ELR (cell line): ENCODE measurements around the gene MYH11.
A peak's percentile ranks its signal among the peaks of the same experiment; 100 is the strongest.
"Not testable (repeated sequence)": the region's sequence is repeated elsewhere in the genome, so short reads cannot be mapped to it uniquely, and the experiment has no call there.

ENCODE experiments used
- DNase-seq: peaks from one replicate; pipeline ENCODE4 v3.0.0-alpha.2; 2015; ENCODE audit warnings: low read depth

Gene MYH11

DNA sequence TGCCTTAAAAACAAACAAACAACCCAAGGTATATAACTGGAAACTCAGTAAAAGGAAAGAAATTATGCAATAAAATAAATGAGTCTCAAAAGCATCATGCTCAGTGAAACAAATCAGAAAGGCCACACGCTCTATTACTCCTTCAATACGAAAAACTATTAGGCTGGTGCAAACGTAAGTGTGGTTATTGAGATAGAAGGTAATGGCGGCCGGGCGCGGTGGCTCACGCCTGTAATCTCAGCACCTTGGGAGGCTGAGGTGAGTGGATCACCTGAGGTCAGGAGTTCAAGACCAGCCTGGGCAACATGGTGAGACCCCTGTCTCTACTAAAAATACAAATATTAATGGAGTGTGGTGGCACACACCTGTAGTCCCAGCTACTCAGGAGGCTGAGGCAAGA lies 17.6 kb downstream of the MYH11 start:
- DNase-seq = not testable (repeated sequence)

DNA sequence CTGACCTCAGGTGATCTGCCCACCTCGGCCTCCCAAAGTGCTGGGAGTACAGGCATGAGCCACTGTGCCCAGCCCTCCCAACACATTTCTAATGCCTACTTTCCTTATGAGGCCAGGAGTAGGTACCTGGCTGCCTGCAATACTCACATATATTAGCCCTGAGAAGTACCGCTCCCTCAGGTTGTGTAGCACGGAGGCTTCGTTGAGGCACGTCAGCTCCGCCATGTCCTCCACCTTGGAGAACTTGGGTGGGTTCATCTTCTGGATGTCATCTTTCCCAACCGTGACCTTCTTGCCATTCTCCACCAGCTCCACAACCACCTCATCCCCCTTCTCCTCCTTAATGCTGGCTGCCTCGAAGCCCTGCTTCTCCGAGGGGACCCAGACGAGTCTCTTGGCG lies 19.1 kb downstream of the MYH11 start:
- DNase-seq = no peak

DNA sequence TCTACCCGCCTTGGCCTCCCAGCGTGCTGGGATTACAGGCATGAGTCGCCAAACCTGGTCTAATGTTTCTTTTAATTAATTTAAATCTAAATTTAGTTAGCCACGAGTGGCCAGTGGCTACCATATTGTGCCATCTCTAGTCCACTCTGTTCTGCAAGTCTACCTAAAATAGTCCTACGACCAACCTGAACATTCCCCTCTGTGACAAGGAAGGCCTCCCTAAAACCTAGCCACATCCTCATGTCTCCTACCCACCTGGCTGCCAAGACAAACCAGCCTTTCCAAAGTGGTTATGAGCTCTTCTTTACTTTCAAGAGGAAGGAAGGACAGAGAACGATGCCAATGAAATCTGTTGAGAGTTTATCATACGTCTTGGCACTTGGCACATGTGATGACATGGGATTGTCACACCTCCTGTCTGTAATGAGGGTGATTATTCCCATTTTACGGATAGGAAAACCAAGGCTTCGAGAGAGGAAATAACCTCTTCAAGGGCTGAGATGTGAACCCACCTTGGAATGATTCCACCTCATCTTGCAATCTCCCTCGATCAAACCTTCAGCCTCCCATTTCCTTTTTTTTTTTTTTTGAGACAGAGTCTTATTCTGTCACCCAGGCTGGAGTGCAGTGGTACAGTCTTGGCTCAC lies 19.7 kb downstream of the MYH11 start:
- no peak for DNase-seq

DNA sequence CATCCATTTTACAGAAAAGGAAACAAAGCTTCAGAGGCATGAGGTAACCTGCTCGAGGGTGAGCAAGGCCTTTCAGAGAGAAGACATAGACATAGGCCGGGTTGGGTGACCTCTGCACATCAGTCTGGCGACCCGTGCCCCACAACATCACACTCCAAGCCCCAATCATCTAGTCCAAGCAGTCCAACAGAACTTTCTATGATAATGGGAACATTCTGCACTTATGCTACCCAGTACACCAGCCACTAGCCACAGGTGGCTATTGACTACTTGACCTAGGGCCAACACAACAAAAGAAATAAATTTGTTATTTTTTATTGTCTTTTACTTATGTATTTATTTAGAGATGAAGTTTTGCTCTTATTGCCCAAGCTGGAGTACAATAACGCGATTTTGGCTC lies 20.8 kb downstream of the MYH11 start:
- no peak for DNase-seq

DNA sequence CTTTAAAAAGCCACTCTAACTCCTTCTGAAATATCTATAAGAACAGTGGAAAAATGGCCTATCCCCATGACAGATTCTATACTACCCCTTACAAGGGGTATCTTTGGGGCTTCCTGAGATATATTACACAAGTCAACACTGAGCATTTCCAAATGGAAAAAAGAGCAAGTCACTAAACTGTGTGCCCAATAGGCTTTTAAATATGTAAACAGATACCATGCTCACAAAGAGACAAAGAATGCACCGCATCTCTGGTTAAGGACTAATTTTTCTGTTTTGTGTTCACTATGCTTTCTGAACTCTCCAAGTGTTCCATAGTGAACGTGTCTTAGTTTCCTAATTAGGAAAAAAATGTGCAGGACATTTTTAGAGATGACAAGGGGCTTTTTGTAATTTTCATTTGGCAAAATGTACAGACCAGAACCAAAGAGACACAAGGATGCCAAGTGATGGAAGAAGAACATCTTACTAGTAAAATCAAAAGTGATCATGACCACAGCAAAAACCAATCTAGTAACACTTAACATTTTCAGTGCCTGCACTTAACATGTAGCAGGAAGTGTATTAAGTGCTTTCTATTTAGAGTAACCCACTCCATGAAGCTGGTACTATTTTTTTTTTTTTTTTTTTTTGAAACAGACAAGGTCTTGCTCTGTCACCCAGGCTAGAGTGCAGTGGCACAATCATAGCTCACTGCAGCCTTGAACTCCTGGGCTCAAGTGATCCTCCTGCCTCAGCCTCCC lies 21.5 kb downstream of the MYH11 start:
- no peak for DNase-seq

DNA sequence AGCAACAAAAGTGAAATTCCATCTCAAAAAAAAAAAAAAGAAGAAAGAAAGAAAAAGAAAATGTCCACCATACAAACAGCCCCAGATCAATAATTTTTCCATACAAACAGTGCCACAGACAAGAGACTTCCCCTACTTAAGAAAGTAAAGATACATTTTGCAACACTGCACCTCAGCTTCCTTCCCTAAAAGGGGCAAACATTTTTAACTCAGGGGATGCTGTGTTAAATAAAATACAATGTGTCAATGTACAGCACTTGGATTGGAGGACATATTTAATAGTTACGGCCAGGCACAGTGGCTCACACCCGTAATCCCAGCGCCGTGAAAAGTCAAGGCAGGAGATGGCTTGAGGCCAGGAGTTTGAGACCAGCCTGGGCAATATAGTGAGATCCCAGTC lies 22.3 kb downstream of the MYH11 start:
- DNase-seq = no peak

DNA sequence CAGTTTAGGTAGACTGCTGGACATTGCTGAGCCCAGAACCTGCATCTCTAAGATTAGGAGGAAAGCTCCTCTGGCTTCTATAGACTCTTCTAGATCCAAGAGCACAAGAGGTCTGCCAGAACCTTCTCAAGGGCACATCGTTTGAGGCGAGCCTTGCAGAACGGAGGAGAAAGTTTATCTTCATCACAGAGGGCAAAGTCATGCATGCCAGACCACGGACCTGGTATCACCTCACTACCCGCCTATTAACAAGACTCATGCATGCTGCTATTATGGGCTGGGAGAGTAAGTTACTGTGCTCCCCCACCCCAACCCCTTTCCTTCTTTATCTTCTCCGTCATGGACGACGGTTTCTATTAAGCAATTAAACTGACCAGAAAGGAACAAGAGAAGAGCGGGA lies 23.3 kb downstream of the MYH11 start:
- DNase-seq = no peak

DNA sequence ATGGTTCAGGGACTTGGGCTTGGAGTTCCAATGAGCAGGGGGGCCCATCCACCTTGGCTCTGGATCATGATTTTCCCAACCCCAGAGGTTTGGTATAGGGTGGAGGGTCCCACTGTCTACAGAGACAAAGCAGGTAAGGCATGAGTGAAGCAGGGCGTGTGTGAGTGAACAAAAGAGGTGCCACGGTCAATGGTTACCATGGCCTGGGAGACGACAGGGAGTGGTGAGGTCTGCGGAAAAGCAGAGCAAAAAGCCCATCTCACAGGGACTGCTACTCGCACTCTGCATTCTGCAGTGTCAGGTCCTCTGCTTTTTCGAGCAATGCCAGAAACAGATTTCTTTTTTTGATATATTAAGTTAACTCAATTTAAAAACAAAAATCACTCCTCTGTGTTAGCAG lies 24.6 kb downstream of the MYH11 start:
- no peak for DNase-seq

DNA sequence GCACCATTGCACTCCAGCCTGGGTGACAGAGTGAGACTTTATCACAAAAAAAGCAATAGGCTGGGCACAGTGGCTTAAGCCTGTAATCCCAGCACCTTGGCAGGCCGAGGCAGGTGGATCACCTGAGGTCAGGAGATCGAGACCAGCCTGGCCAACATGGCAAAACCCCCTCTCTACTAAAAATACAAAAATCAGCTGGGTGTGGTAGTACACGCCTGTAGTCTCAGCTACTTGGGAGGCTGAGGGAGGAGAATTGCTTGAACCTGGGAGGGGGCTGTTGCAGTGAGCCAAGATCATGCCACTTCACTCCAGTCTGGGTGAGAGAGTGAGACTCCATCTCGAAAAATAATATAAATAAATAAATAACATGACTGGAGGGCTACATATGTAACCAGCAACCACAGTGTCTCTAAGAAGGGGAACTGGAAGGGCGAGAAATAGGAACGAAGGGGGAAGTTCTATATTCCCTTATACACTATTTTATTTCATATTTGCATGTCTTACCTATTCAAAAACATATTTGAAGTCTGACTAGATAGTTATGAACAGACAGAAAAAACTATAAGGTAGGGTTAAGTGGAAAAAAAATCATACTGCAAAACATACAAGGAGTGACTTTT lies 25.9 kb downstream of the MYH11 start:
- DNase-seq = no peak

DNA sequence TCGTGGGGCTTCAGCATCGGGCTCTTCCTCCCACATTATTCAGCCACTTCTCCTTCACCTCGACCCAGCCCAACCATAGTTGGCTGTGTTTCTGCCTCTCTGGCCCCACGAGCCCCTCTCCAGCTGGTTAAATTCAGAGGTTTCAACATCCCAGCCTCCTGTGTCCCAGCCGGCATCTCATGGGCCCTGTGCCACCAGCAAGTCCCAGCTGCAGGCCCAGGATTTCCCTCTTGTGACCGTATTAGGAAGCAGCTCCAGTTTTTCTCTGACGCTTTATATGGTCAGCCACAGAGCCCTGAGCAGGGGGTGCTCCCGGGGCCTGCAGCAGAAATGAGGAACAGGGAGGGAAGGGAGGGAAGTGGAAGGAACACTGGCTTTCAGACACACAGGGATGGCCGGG lies 27.4 kb downstream of the MYH11 start:
- no peak for DNase-seq

DNA sequence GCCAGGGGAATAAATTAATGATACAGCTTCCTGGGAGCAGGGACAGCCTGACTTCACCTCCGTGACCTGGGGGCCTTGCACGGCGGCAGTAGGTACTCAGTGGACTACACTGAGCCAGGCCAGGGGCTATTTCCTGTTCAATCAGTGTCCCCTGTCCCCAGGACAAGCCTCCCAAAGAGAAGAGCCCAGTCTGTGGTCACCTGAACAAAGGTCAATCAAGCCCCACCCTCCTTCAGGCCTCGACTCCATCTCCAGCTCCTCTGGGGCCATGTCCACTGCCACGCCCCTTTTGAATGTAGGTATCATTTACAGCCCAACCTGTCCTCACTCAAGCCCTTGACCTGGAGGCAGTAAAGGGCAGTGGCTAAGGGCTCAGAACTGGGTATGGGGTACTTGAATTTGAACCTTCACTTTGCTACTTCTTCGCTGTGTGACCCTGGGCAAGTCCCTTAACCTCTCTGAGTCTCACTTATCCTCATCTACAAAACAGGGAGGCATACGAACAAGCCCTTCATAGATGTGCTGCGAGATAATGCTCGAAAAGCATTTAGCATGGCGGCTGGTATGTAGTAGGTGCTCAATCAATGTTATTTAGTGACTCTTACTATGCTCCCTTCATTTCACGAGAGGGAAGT lies 29.0 kb downstream of the MYH11 start:
- no peak for DNase-seq

DNA sequence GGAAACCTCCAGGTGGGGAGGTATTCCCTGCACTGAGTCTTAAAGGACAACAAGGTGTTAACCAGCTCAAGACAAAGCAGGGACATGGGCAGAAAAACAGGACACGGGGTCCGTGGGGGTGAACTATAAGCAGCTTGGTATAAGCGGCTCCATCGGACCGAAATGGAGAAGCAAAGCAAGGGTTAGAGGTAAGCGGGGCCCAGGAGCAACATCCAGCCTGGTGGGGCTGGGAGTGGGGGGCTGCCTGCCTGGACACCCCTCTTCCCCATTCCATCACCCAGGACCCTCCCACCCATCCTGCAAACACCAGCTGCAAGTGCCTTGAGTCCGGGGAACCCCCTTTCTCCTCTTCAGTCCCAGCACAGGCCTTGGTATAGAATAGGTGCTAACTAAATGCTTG lies 29.5 kb downstream of the MYH11 start:
- DNase-seq = no peak

DNA sequence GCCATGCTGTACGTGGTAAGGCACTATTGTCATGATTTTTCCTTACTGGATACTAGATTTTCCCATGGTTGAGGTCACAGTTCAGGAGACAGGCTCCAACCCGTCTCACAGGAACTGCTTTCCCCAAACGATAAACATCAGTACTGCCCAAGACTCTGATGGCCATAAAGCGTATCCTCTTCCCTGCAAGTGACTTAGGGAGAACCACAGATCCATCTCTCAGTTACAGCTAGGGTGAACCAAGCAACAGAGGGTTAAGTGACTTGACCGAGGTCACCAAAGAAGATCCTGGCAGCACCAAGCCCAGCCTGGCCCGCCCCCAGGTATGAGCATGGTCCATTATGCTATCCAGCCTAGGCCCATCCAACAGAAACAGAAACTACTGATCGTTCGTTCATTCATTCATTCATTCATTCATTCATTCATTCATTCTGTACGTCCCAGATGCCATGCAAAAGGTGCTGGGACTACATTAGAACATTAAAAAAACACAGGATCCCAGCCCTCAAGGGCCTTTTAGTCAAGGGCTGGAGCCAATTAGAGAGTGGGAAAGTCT lies 31.0 kb downstream of the MYH11 start:
- no peak for DNase-seq

DNA sequence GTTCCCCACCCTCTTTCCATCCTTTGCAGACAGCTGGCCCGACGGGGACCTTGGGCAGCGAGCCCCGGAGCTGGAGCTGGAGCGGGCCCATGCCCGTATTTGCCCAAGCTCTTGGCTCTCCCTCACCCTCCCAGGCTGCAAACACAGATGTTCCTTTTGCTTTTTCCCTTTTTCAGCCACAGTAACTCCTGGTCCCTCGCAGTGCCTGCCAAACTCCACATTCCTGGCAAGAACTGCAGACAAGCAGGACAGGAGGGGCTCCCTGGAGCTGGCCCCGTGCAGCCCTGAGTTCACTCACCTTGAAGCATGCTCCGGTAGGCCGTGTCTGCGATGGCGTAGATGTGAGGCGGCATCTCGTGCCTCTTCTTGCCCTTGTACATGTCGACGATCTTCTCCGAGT lies 33.9 kb downstream of the MYH11 start:
- no peak for DNase-seq

DNA sequence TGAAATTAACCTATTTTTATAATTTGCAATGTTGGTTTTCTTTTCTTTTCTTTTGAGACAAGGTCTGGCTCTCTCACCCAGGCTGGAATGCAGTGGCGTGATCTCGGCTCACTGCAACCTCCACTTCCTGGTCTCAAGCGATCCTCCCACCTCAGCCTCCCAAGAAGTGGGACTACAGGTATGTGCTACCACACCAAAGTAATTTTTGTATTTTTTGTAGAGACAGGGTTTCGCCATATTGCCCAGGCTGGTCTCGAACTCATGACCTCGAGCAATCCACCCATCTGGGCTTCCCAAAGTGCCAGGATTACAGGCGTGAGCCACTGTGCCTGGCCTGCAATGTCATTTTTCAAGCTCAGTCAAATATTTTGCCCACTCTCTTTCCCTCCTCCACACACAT lies 36.0 kb downstream of the MYH11 start:
- no peak for DNase-seq

DNA sequence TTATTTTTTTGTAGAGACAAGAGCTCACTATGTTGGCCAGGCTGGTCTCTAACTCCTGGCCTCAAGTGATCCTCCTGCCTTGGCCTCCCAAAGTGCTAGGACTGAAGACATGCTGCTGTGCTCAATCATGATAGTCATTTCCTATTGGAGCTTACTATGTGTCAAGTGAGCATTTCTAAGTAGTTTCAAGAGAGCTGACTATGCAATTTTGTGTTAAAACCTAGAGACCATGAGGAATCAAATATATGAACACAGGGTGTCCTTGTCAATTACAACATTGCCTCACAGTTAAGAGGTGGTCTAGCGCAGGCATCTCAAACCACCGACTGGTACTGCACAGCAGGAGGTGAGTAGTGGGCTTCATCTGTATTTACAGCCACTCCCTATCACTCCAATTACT lies 37.8 kb downstream of the MYH11 start:
- no peak for DNase-seq

DNA sequence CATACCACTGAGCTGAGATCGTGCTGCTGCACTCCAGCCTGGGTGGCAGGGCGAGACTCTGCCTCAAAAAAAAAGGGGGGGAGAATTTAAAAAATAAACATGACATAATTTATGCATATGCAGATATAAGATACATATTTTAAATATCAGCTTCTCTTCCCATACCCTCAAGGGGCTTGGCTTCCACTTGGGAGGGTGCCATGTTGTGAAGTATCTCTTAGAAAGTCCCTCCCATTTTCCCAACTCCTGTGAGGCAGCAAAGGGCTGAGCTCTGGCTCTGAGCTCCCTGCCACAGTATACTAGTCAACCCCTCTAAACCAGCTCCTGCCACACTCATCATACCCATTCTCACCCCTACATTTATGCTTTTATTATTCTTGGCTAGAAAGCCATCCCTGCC lies 39.4 kb downstream of the MYH11 start:
- DNase-seq = no peak

DNA sequence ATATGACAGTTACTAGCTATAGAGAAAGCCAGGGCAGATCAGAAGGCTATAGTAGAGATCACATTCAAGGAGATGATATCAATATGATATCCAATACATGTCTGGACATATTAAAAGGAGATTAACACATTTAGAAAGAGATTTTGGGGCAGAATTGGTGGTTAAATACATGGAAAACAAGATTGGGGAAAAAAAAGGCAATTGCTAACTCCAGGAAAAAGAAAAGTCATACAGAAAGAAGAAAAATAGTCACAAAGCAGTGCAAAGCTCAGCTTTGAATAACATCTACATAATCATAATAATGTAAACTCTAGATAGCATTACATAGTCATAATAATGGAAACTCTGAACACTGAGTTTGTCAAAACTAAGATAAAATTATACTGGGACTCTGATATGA lies 40.6 kb downstream of the MYH11 start:
- no peak for DNase-seq

DNA sequence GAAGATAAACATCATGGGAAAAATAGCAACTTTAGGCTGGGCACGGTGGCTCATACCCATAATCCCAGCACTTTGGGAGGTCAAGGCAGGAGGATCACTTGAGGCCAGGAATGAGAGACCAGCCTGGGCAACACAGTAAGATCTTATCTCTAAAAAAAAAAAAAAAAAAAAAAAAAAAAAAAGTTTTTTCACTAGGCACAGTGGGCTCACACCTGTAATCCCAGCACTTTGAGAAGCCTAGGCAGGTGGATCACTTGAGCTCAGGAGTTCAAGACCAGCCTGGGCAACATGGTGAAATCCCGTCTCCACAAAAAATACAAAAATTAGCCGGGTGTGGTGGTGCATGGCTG lies 44.5 kb downstream of the MYH11 start:
- not testable (repeated sequence) for DNase-seq

DNA sequence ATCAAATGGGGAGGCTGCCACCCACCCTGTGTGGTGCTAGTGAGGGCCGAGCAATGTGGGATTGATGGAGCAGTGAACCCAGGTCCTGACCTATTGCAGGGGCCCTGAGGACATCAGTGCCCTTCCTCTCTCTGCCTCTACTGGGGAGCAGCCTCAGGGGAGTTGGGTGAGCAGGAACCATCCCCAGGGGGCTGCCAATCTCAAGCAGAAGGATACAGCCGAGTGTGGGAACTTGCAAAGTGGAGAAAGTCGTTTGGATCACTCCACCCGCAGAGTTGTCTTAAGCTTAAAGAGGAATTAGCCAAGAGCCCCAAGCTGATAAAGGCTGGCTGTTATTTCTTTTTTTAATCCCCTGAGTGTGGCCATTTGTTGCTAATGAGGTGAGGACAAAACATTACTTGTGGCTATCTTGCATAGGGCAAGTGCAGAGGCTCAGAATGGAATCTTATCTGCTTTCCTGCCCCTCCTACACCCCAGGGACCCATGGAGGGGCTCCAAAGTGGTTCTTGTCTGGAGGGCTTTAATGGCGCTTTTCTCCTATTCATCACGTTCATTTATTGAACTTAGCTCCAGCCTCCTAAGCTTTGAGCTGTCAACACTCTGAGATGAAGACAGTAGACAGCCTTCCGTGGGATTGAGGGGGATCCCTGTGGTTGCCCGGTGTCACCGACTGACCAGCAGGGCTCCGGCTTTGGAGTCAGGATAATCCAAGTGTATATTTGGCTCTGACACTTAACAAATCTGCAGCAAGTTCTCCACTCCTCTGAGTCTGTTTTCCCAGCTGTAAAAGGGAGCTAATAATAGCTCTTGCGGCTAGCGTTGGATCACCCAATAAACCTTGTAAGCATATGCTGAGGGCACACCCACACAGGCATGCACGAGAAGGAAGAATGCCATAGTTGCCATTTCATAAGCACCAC lies 45.1 kb downstream of the MYH11 start:
- DNase-seq = peak; percentile 64

DNA sequence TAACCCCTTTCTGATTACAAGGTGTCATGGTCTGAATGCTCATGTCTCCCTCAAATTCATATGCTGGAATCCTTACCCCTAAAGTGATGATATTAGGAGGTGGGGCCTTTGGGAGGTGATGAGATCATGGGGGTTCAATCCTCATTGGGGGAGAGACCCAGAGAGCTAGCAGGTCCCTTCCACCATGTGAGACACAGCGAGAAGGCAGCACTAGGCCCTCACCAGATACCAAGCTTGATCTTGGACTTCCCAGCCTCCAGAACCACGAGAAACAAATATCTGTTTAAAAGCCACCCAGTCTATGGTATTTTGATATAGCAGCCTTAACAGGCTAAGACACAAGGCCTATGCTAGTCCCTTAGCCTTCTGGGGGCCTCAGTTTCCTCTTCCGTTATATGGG lies 45.9 kb downstream of the MYH11 start:
- DNase-seq = no peak

DNA sequence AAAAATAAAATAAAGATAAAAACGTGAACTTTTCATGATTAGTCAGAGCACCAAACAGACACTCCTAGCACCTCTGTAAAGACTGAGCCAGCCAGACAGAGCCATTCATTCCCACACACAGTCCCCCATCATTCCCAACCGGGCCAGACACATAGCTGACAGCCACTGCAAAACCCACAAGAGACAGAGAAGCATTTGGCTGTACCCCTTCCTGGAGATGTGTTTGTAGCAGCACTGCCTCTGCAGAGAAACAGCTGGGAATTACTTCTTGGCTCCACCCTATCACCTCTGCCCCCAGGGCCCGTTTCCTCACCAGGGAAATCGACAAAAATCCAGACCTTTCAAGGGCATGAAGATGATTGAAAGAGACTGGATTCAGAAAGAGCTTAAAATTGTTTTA lies 46.4 kb downstream of the MYH11 start:
- no peak for DNase-seq
